Keratinocyte (primary cell): Measurements from ENCODE around the gene HERC6.

ENCODE experiments used
- CTCF ChIP-seq, 3 experiments: IDR thresholded peaks in 1 of 3; conservative IDR thresholded peaks in 1 of 3; optimal IDR thresholded peaks in 1 of 3; 2 replicates in 2 of 3; 3 replicates in 1 of 3; pipeline versions ENCODE3 to v1.5.1; 2011; ENCODE audit warnings: low read length in 3 of 3, mild to moderate bottlenecking in 3 of 3, moderate library complexity in 2 of 3, control low read depth in 1 of 3, inconsistent platforms in 1 of 3; ENCODE audit not compliant: insufficient read depth in 2 of 3; ENCODE audit errors: extremely low read depth in 1 of 3
- EZH2 ChIP-seq: IDR thresholded peaks from one replicate; pipeline ENCODE4 v1.6.1; 2012; ENCODE audit warnings: inconsistent platforms, mild to moderate bottlenecking, low read length, moderate library complexity

GRCh38 chr4:88443486-88443885 lies 64.8 kb downstream of the HERC6 start:
- TF ChIP-seq CTCF (optimal IDR thresholded peaks at IDR 0.05 in 1 of 3, IDR thresholded peaks at IDR 0.05 in 1 of 3, conservative IDR thresholded peaks at IDR 0.05 in 1 of 3; ENCODE audit: extremely low read depth in 1 of 3, insufficient read depth in 2 of 3, low read length in 3 of 3) = no peak
- no peak for TF ChIP-seq EZH2
